ENCODE measurements around the gene SLC1A4. TPM values are rescaled to one million over a fixed set of nuclear protein-coding genes. Genes with fewer than 3 reads are reported as not detected.

SLC1A4 gene
- total RNA-seq, 1 experiment from 2014 or later = 12.9 TPM

DNA sequence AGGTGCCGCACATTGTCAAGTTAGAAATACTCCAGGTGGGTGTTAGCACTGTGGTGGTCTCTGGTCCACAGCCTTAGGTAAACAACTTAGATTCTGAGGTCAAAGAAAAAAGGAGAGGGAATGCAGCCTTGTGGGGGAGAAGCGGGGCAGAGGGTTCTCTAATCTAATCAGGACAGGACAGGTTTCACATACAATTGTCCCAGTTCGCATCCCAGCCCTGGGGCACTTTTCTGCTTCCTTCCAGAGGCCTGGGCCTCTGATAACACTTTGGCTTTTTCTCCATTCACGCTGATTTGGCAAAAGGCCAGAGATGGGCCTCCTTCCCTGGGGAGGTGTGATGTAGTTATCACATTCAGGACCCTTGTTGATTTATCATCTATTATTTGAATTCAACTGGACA lies 32.5 kb downstream of the SLC1A4 start:
- Histone ChIP-seq H3K27me3 (ENCODE audit: control insufficient read depth, insufficient read depth, low read length) (no peaks in the 10 kb centered on the region), H3K36me3 (ENCODE audit: control insufficient read depth, insufficient read depth, low read length) (no peaks in the 10 kb centered on the region), H3K27ac (ENCODE audit: low read length) (no peak overlapping the region), H3K4me3 (ENCODE audit: low read depth in 2 of 2, low read length in 2 of 2) (no peak overlapping the region), H3K9me3 (ENCODE audit: control insufficient read depth, insufficient read depth, low read depth, low read length) (no peaks in the 10 kb centered on the region), H3K4me1 (ENCODE audit: control insufficient read depth, insufficient read depth, low read length) (no peaks in the 10 kb centered on the region)
- ATAC-seq (no peak), DNase-seq (ENCODE audit: low read depth, low spot score) (no peak)
- ChIA-PET CTCF (no interaction called here), POLR2A (no interaction called here)
- TF ChIP-seq, protein P1, sequence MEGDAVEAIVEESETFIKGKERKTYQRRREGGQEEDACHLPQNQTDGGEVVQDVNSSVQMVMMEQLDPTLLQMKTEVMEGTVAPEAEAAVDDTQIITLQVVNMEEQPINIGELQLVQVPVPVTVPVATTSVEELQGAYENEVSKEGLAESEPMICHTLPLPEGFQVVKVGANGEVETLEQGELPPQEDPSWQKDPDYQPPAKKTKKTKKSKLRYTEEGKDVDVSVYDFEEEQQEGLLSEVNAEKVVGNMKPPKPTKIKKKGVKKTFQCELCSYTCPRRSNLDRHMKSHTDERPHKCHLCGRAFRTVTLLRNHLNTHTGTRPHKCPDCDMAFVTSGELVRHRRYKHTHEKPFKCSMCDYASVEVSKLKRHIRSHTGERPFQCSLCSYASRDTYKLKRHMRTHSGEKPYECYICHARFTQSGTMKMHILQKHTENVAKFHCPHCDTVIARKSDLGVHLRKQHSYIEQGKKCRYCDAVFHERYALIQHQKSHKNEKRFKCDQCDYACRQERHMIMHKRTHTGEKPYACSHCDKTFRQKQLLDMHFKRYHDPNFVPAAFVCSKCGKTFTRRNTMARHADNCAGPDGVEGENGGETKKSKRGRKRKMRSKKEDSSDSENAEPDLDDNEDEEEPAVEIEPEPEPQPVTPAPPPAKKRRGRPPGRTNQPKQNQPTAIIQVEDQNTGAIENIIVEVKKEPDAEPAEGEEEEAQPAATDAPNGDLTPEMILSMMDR (IDR thresholded peaks at IDR 0.05) = no peak
- TF ChIP-seq POLR2AphosphoS5 (IDR thresholded peaks at IDR 0.05; ENCODE audit: low read depth, low read length) (no peak), TCF7L2 (IDR thresholded peaks at IDR 0.05; ENCODE audit: low read depth, low read length) (no peak), SIN3A (IDR thresholded peaks at IDR 0.05; ENCODE audit: borderline replicate concordance, insufficient read depth, low read depth, low read length) (no peak)
- TF ChIP-seq, protein P2, sequence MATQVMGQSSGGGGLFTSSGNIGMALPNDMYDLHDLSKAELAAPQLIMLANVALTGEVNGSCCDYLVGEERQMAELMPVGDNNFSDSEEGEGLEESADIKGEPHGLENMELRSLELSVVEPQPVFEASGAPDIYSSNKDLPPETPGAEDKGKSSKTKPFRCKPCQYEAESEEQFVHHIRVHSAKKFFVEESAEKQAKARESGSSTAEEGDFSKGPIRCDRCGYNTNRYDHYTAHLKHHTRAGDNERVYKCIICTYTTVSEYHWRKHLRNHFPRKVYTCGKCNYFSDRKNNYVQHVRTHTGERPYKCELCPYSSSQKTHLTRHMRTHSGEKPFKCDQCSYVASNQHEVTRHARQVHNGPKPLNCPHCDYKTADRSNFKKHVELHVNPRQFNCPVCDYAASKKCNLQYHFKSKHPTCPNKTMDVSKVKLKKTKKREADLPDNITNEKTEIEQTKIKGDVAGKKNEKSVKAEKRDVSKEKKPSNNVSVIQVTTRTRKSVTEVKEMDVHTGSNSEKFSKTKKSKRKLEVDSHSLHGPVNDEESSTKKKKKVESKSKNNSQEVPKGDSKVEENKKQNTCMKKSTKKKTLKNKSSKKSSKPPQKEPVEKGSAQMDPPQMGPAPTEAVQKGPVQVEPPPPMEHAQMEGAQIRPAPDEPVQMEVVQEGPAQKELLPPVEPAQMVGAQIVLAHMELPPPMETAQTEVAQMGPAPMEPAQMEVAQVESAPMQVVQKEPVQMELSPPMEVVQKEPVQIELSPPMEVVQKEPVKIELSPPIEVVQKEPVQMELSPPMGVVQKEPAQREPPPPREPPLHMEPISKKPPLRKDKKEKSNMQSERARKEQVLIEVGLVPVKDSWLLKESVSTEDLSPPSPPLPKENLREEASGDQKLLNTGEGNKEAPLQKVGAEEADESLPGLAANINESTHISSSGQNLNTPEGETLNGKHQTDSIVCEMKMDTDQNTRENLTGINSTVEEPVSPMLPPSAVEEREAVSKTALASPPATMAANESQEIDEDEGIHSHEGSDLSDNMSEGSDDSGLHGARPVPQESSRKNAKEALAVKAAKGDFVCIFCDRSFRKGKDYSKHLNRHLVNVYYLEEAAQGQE (IDR thresholded peaks at IDR 0.05; ENCODE audit: insufficient read depth in 1 of 2, low read depth in 2 of 2, low read length in 1 of 2) = no peak
- in situ Hi-C loops (cut with HindIII; ENCODE audit: low pct_unique_long_range_greater_than_20kb, low sequenced_read_pairs) = no loop called here
- BruUV-seq (replicated peaks) = no TSS peak
- intact Hi-C loops (cut with micrococcal nuclease; ENCODE audit: unreplicated experiment) = no loop called here

DNA sequence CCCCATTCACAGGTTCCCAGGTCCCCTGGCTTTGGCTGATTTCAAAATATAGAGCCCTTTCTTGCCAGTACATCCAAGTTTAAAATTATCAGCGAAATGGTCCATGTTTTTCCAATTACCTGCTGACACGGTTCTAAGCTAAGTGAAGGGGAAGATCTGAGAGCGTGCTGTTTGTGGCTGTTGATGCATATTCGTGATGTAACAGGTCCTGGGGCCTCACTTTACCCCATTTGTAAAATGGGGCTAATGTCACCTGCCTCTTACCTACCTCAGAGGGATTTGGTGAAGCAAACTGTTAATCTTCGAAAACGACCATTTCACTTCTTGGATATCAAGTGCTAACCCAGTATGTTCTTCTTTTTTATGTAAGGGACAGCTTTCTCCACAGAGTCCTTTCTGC lies 33.0 kb downstream of the SLC1A4 start:
- ChIA-PET POLR2A (no interaction called here), CTCF (no interaction called here)
- in situ Hi-C loops (cut with HindIII; ENCODE audit: low pct_unique_long_range_greater_than_20kb, low sequenced_read_pairs) = no loop called here
- DNase-seq (ENCODE audit: low read depth, low spot score) = no peak
- no peak for ATAC-seq
- intact Hi-C loops (cut with micrococcal nuclease; ENCODE audit: unreplicated experiment) = no loop called here
- H3K27me3 ChIP-seq (ENCODE audit: control insufficient read depth, insufficient read depth, low read length) = no peaks in the 10 kb centered on the region
- no peak overlapping the region for H3K27ac ChIP-seq (ENCODE audit: low read length)
- BruUV-seq (replicated peaks) = no TSS peak
- no peaks in the 10 kb centered on the region for H3K4me1 ChIP-seq (ENCODE audit: control insufficient read depth, insufficient read depth, low read length)
- H3K9me3 ChIP-seq (ENCODE audit: control insufficient read depth, insufficient read depth, low read depth, low read length) = no peaks in the 10 kb centered on the region
- no peaks in the 10 kb centered on the region for H3K36me3 ChIP-seq (ENCODE audit: control insufficient read depth, insufficient read depth, low read length)
- TF ChIP-seq, protein P2 (IDR thresholded peaks at IDR 0.05; ENCODE audit: insufficient read depth in 1 of 2, low read depth in 2 of 2, low read length in 1 of 2) = no peak
- TF ChIP-seq POLR2AphosphoS5 (IDR thresholded peaks at IDR 0.05; ENCODE audit: low read depth, low read length) (no peak), SIN3A (IDR thresholded peaks at IDR 0.05; ENCODE audit: borderline replicate concordance, insufficient read depth, low read depth, low read length) (no peak), TCF7L2 (IDR thresholded peaks at IDR 0.05; ENCODE audit: low read depth, low read length) (no peak)
- TF ChIP-seq, protein P1 (IDR thresholded peaks at IDR 0.05) = no peak
- no peak overlapping the region for H3K4me3 ChIP-seq (ENCODE audit: low read depth in 2 of 2, low read length in 2 of 2)

All from Panc1 (cell line).